Stimulated activated CD4-positive, alpha-beta T cell treated with anti-CD3 and anti-CD28 coated beads, TNF-alpha, amount 100 ng/mL, for 1 hour (primary cell): ENCODE results near the gene AFDN.

Source experiments
- DNase-seq, 3 donors: peaks; one replicate each; pipeline ENCODE4 v3.0.0-alpha.2; 2020; ENCODE audit warnings: low read depth in 3 of 3, low spot score in 1 of 3

AFDN gene

DNA sequence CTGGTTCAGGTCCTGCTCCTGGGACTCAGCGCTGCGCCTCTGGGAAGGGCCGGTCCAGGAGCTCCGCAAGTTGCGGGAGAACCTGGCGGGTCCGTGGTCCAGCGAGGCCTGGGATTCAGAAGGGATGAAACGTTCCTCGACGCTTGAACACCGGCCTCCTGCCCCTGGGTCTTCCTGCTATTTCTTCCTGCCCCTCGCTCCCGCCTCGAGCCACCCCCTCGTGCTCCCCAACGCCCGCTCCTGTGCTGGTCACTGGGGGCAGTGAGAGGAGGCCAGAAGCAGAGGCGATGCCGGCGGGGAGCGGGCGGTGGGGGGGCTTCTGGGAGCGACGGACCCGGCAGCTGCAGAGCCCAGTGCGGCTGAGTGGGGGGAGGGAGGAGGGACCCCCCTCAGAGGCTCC is 150.0 kb downstream of the AFDN start:
- no peak for DNase-seq

DNA sequence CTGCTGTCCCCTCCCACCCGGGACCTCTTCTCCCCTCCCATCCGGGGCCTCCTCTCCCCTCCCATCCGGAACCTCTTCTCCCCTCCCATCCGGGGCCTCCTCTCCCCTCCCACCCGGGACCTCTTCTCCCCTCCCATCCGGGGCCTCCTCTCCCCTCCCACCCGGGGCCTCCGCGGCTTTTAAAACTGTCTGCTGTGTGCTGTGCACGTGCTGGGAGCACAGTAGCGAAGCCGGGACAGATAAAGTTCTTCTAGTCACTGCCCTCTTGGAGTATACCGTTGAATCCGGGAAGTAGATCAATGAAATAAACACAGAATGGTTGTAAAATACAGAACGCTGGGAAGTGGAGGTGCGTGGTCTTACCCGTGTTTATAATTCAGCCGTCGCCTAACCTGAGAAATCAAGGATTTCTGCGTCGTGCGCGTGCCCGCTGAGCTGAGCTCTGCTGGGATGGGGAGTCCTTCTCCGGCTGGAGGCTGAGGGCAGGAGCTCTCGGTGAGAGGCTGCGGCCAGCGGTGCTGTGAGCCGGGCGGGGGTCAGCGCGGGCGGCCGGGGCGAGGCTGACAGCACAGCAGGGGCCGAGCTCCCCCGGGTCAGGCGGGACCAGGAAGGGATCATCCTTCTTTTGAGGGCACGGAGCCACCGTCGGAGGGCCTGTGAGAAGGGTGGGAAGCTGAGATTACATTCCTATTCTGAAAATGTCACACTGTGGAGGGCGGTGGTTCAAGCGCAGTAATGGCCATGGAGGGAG is 151.2 kb downstream of the AFDN start:
- no peak for DNase-seq

DNA sequence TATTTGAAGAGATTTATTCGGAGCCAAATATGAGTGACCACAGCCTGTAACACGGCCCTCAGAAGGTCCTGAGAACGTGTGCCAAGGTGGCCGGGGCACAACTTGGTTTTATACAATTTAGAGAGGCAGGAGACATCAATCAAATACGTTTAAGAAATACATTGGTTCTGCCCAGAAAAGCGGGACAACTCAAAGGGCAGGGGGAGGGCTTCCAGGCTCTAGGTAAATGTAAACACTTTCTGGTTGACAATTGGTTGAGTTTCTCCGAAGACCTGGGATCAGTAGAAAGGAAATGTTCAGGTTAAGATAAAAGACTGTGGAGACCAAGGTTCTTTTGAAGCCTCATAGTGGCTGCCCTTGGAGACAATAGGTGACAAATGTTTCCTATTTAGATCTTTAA is 151.9 kb downstream of the AFDN start:
- DNase-seq: no peak

DNA sequence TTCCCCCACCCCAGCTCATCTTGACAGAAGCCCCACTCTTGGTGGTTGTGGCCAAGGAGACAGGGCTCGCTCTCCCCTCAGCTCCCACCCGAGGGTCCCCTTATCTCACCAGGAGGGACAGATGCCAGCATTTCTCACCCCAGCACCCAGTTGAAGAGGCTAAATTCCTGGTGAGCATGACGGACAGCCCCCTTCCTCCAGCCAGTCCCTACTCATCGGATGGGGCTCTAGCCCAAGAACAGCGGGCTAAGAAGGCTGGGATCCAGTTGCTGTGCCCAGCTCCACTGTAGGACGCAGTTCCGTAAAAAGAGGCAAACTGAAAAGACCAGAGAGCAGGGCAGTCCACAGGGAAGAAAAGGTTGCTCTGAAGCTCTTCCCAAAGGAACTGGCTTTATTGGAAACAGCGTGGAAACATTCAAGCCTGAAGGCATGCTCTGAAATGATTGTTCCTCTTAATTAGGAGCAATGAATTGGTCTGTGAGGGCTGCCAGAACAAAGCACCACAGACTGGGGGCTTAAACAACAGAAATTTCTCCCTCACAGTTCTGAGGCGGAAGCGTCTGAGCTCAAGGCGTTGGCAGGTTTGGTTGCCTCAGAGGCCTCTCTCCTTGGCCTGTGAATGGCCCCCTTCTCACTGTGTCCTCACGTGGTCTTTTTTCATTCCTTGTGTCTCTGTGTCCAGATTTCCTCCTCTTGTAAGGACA is 152.9 kb downstream of the AFDN start:
- no peak for DNase-seq

DNA sequence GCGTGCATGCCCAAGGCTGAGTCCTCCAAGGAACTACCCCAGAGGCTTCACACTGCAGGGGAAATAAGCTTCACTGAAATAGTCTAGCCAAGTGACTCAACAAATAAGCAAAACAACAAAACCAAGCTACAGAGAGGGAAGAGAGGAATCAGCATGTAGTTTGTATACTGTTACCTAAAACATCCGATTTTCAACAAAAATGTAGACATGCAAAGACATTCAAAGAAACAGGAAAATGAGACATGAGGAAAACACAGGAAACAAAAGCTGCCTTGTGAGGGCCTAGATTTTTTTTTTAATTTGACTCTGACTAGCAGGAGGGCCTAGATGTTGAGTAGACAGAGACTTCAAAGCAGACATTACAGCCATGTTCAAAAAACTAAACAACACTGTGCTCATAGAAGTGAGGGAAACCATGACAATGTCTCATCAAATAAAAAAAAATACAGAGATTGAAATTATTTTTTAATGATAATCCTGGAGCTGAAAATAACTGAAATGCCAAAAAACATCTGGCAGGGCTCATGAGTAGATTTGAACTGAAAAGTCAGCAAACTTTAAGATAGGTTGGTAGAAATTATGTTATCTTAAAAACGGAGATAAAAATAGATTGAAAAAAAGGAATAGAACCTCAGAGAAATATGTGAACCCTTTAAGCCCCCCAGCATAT is 154.3 kb downstream of the AFDN start:
- no peak for DNase-seq

DNA sequence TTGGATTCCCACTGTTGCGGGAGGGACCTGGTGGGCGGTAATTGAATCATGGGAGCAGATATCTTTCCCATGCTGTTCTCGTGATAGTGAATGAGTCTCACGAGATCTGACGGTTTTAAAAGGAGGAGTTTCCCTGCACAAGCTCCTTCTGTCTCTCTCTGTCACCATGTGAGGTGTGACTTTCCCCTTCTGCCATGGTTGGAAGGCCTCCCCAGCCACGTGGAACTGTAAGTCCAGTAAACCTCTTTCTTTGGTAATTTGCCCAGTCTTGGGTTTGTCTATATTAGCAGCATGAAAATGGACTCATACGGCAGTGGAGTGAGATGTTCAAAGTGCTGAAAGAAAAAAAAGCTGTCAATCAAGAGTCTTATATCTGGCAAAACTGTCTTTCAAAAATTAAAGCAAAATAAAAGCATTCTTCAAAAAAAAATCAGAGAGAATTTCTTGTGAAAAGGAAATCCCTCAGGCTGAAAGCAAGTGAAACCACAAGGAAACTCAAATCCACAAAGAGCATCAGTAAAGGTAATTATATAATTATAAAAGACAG is 155.3 kb downstream of the AFDN start:
- DNase-seq: no peak

DNA sequence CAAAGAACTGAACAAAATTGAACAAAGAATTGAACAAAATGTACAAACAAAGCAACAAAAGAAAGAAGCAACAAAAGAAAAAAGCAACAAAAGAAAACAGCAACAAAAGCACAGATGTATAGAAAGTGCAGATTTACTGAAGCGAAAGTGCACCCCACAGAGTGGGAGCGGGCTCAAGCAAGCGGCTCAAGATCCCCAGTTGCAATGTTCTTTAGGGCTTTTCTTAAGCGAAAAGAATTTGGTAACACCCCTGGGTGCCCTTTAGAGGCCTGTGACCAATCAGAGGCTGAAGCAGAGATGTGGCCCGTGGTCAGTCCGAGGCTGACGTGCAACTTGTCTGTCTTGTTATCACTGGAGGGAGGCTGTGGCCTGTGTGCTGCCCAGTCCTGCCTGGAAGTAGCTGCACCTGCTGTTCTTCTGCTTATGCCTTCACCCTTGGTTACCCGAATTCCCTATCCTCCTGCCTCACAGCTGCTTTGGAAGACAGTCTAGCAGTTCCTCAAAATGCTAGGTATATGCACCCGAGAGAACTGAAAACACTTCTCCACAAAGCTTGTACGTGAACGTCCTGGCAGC is 157.5 kb downstream of the AFDN start:
- DNase-seq: no peak

DNA sequence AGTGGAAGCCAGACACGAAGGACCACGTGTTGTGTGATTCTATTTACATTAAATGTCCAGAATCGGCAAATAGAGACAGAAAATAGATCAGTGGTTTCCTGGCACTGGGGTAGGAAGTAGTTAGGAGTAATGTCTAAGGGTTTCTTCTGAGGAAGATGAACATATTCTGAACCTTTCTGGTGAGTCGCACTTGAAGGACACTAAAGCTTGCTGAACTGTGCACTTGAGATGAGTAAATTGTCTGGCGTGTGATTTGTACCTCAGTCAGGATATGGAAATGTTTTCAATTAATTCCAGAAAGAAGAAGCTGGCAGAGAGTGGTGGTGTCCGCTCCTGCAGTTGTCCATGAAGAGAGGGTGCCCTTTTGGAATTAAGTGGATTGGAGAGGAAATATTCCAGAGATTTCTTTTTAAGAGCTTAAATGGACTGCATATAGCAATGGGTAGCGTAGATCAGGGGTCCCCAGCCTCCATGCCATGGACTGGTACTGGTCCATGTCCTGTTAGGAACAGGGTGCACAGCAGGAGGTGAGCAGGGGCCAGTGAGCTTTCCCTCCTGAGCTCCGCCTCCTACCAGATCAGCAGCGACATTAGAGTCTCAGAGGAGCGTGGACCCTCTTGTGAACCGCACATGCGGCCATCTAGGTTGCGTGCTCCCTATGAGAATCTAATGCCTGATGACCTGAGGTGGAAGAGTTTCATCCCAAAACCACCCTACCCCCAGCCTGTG is 158.3 kb downstream of the AFDN start:
- DNase-seq: no peak

DNA sequence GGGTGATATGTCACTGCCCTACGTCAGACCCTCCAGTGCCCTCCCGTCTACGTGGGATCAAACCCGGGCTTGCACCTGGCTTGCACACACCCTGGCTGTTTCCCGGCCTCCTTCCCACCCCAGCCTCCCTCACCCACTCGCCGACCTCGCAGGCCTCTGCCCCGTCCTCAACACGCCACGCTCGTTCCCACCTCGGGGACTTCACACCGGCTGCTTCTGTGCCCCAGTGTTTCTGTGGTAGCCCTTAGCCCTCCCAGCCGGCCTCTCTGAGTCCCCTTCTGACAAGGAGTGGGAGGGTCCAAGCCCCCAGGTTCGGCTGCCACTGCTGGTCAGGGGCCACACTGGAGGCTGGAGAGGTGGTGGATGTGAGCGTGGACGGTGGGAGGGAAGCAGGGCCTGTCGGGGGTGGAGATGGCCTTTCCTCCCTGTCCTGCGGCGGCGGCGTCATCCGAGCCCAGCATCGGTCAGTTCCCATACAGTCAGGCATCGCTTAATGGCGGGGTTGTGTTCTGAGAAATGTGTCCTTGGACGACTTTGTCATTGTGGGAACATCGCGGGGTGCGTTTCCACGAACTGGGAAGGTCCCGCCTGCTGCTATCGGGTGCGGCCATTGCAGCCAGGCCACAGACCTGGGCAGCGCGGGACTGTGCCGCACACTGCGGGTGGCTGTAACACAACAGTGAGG is 159.3 kb downstream of the AFDN start:
- no peak for DNase-seq

DNA sequence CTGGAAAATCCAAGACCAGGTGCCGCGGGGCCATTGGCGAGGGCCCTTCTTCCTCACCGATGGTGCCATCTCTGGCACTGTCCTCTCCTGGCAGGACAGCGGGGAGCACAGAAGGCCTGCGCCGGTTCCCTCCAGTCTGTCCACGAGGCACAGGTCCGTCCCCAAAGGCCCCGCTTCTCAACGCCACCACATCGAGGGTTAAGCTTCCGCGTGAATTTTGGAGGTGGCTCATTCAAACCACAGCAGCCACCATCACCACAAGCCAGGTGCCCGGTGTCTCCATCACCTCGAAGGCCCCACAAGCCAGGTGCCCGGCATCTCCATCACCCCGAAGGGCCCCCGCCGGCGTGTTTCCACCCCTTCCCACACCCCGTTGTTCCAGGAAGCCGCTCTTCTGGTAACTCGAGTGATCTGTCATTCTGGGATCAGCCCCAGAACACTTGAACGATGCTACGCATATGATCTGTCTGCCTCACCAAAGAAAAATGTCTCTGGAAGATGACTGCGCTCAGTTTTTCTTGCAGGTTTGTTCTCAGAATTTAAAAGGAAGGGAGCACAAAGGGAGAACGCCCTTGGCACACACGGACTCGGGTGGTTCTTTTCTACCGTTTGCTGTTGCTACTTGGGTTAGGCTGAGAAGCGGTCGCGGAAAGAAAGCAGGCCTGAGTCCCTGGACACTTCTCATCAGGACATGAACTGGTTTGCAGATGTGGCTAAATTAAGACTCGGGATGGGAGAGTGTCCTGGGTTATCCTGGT is 160.9 kb downstream of the AFDN start:
- no peak for DNase-seq

DNA sequence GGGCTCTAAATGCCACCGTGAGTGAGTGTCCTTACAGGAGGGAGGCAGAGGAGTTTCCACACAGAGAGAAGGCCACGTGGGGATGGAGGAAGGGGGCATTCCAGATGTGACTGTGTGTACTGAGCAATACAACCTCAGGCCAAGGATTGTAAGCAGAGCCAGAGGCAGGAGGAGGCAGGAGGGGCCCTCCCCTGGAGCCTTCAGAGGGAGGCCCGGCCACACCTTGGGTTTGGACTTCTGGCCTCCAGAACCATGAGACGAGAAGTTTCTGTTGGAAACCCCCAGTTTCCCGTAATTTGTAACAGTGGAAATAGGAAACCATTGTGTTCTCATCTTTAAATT is 161.4 kb downstream of the AFDN start:
- DNase-seq: no peak

DNA sequence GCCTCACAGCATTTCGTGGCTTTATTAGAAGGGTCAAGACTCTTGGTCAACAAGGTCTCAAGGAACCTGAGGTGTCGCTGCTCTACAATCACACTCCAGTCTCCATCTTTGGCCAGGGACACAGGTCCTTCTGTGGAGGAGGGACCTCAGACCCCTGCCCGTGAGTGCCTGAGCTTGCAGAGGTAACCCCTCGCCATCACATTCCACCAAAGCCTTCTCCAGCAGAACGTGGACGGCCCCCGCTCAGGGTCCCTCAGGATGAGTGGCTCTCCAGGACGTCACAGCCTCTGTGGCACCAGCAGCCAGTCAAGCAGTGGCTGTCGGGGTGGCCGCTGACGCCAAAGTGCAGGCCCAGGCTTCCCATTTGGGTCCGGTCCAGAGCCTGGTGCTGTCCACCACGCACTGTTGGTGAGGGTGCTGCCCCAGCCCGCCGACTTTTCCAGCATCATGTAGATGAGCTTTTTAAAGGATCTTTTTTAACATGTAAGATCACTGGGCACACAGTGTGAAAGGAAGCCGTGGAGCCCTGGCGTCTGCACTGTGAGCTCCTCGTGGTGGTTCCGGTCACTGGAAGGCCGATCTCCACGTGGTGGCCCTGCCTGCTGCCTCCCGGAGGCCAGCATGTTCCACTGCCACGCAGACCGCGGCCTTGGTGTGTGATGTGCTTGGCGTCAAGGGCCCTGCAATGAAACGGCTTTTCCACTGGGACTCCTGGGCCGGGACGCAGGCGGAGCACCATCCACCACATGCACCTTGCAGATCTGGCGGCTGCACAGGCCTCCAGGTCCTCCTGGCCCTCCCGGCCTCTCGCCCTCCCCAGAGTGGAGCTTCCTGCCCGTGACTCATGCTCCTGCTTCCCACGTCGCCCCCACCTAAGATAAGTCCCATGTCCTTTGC is 162.5 kb downstream of the AFDN start:
- no peak for DNase-seq

DNA sequence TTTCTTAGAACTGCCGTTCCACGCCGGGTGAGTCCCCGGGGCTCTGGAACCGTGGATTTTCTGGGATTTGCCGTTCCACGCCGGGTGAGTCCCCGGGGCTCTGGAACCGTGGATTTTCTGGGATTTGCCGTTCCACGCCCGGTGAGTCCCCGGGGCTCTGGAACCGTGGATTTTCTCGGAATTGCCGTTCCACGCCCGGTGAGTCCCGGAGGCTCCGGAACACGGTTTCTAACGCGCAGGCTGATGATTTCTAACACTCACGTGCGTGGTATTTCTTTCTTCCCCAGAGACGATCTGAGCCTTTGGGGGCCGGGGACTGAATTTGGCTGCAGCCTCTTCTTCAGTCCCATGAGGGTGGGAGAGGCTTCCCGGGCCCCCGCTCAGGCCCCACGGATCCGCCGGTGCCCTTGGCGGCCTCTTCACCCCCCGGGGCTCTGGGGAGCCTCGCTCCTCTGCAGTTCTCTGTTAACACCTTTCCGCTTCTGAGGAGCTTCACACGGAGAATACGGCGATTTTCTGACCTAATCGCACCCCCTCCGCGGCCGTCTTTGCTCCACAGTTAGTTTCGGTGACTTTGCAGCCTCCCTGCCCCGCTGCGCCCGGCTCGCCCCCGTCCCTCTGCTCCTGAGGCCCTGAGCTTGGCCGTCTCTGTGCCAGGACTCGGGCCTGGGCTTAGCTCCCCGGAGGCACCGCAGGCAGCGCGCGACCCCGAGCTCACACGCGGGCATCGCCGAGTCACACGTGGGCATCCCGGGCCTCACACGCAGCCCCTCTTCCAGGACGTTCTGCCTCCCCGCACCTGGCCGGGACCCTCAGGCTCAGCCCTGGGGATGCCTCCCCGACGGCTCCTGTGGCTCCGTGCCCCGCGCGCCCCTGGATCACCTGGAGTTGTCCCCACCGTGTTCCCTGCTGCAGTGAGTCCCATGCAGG is 163.6 kb downstream of the AFDN start:
- DNase-seq: no peak

DNA sequence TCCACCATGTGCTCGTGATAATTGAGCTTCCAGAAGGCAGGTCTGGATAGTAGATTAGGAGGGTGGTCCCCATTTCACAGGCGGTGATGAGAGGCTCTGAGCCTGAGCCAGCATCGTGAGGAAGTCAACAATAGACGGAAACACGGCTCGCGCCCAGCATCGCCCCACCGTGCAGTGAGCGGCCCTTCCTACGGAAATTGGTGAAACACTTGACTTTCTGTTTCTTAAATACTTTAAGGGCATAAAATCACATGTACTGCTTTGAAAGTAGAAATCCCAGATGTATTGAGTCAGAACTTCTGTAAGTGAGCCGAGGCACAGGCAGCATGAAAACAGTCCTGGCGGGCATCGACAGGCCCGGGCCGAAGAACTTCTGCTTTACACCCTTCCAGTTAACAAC is 166.5 kb downstream of the AFDN start:
- DNase-seq: no peak

DNA sequence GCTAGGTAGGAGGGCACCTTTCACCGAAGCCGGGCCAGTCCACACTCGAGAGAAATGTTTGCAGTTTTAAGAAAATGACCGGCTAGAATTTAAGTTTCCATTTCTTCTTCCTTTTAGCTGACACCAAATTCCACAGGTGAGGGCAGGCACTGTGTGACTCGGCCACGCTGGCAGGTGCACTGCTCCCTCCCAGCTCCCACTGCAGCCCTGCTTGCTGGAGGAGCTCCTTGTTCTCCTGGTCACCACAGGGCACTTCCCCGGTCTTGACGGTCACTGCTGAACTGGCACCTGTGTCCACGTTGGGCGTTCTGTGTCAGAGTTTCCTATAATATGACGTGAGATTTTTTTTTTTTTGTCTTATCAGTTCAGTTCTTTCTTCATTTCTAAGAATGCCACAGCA is 167.1 kb downstream of the AFDN start:
- no peak for DNase-seq

DNA sequence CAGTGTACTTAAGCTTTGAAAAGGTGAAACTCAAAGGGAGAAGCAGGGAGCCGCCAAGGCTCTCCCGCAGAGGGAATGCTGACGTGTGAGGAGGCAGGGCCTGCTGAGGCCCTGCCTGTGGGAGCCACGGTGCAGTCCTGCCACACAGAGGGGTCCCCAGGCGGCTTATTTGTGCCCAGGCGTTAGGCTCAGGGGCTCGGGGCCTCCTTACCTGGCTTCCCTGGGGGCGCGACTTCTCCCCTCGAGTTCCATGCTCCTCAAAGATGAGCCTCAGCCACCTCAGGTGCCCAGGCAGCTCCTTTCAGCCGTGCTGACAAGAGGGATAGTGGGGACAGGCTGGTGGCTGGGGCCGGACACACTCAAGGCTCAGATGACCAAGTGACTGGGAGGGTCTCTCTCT is 168.6 kb downstream of the AFDN start:
- no peak for DNase-seq

DNA sequence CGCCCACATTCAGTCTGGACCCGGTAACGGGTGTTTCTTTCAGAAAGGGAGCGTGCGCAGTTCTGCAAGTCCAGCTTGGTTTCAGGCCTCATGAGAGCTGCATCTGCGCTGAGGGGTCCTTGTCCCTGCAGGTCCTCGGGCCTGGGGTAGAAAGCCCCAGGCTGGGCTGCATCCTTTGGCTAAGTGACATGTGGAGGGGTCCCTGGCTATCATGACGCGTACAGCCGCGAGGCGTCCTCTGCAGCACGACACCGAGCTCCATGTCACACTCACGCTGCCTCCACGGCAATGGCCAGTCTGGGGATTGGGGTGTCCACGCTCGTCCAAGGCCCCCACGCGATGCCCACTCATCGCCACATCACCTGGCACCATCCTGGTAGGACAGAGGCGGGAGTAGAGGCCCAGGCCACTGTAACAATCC is 169.0 kb downstream of the AFDN start:
- no peak for DNase-seq
